Activated CD4-positive, alpha-beta T cell treated with anti-CD3 and anti-CD28 coated beads, Interleukin-2, amount 50 U/mL, for 16 hours (primary cell): Measurements from ENCODE around the gene ARFGAP1.

Experiments used
- DNase-seq: peaks from one replicate; pipeline ENCODE4 v3.0.0-alpha.2; 2020

Gene ARFGAP1

GRCh38 chr20:63336232-63336752, 63.7 kb downstream of the ARFGAP1 start:
- no peak for DNase-seq

- DNase-seq: no peak
These were observed 65.3 kb downstream of the ARFGAP1 start for GRCh38 chr20:63337786-63338420.
